ENCODE results near the gene HOXC6.

HOXC6 gene

DNA sequence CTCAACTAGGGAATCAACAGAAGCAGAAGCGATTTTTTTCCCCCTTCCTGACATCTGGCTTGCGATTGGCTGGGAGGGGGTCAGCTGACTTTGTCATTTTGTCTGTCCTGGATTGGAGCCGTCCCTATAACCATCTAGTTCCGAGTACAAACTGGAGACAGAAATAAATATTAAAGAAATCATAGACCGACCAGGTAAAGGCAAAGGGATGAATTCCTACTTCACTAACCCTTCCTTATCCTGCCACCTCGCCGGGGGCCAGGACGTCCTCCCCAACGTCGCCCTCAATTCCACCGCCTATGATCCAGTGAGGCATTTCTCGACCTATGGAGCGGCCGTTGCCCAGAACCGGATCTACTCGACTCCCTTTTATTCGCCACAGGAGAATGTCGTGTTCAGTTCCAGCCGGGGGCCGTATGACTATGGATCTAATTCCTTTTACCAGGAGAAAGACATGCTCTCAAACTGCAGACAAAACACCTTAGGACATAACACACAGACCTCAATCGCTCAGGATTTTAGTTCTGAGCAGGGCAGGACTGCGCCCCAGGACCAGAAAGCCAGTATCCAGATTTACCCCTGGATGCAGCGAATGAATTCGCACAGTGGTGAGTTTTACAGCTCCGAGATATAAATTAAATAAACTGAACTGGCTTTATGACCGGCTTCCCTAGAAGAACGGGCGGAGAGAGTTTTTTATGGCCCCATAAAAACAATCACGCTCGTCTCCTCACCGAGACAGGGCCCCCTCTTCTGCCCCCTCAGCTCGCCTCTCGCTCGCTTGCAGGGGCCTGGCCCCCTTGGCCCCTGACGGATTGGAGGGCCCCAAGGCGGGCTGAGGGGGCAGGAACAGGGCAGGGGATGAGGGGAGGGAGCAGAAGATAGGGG lies at the start of gene HOXC6:
HOXC6 (plus strand) TSS at position 127 of the 888 bp plus-strand sequence; CDS start at position 209, 82 bp downstream.
- DNase-seq (ENCODE audit: low read depth in 2 of 2), result no peak

DNA sequence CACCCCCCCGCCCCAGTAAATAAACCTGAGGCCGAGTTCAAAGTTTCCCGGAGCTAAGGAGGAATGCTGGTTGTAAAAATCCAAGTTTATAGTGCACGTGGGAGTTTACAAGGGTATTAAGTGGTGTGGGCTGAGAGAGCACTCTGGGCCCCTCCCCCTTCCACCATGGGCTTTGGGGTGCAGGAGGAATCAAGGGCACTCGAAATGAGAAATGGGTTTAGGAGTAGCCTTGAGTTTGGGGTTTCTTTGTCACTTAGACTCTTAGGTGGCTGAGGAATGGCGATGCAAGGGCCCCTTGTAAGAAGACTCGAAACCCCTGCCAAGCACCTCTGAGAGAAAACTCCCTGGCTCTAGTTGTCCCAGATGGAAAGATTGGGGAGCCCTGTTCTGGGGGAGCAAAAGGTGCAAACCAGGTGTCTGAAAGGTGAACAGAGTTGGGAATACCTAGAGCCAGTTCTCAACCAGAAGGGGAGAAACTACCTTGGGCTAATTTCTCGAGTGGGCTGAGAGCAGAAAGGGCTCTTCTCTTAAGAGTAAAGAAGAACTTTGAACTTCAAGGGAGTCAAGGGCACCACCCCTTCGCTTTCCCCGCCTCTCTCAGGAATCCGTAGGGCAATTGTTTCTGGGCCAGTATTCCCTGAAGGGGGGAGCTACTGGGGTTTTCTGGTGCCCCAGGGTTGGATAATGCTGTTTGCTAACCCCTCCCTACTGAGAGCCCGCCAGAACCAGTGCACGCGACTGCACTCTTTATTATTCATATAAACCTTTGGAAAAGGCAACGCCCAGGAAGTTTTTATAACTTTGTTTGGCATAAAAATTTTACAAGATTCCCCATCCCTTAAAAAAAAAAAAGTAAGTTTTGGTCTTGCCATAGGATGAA lies 49.5 kb upstream of the HOXC6 start:
- no peak for DNase-seq (ENCODE audit: low read depth in 2 of 2)

DNA sequence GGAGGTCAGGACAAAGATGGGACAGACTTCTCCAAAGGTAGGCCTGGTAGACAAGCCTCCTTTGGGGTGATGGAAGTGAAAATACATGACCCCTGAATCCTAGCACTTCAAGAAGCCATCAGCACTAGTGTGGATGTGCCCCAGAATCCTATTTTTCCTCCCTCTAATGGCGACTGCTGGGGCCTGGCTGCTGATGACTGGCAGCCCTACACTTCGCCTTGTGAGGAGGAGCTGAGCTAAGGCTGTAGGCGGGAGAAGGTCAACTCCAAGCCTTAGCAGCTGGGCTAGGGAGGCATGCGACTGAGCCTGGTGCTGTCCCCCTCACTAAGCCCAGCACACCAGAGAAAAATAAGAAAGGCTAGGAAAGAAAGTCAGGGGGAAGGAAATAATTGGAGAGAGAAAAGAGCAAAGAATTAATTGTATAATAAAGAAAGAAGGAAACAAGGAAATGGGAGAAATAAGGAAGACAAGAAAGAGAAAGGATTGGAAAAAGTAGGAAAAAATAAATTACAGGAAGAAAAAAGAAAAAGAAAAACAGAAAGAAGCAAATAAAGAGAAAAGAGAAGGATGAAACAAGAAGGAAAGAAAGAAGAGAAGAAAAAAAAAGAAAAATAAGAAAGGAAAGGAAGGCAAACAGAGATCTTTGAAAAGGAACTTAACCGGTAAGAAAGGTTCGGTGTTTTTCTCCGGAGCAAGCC lies 48.0 kb upstream of the HOXC6 start:
- no peak for DNase-seq (ENCODE audit: low read depth in 2 of 2)

DNA sequence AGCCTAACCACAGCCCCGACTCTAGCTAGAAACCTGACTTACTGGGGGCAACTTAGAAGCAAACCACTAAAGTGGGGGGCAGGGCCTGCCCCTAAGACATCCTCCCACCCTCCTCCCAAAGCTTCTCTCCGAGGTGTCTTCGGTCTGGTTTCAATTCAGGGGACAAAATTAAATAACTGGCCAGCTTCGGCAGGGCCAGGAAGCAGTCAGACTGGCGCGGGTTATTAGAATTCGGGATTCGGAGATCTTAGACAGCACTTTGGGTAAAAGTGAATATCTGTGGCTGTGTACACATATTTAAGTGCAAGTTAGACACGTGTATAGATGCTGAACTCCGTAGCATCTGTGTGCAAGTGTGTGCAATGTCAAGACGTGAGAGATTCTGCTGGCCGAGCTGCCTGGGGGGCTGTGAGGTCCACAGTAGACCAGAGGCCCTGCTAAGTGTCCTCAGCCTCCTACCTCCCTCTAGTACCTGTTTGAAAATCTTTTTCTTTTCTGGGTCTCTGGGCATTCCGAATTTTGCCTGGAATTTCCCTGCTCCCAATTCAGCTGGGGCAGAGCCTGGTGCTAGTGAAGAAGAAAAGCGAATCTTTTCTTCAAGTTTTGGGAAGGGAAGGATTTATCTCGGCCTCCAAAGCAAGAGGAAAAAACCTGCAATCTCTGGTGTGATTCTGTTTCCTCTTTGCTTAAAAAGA lies 47.3 kb upstream of the HOXC6 start:
- no peak for DNase-seq (ENCODE audit: low read depth in 2 of 2)

DNA sequence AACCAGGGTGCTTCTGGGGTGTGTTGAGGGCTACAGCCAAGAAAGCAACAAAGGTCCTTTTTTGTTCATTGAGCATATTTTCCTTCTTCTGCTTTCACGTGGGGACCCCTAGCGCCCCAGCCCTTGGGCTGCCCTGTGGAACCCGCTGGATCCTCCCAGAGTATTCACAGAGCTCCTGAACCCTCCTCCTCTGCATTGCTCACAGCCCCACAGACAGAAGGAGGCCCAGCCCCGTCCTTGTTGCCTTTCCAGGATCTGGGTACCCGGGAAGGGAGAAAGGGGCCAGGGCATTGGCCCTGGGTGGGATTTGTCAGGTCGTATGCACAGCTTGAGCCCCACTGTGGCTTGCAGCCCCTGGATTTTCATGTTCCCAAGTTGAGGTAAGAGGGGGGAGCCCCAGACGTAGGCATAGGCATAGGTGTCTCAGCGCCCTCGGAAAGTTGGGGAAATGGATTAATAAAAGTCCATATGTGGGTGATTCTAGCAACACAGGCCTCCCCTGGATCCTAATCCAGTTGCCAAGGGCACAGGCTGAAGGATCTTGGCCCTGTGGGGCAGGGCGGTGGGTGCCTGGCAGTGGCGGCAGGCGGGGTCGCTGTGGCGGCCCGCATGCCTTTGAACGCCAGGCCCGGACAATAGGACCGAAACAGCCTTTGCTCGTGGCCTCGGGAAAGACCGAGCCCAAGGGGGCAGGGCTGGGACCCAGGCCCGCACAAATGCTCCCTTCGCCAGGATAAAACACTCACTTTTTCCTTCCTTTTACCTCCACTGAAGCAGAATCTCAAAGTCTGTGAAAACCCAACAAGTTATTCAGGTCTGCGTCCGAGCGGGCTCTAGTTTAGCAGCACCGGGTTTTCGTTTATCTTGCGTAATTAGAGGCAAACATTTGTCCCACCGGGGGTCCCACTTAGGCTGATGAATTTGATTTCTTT lies 46.3 kb upstream of the HOXC6 start:
- DNase-seq (ENCODE audit: low read depth in 2 of 2), result no peak

DNA sequence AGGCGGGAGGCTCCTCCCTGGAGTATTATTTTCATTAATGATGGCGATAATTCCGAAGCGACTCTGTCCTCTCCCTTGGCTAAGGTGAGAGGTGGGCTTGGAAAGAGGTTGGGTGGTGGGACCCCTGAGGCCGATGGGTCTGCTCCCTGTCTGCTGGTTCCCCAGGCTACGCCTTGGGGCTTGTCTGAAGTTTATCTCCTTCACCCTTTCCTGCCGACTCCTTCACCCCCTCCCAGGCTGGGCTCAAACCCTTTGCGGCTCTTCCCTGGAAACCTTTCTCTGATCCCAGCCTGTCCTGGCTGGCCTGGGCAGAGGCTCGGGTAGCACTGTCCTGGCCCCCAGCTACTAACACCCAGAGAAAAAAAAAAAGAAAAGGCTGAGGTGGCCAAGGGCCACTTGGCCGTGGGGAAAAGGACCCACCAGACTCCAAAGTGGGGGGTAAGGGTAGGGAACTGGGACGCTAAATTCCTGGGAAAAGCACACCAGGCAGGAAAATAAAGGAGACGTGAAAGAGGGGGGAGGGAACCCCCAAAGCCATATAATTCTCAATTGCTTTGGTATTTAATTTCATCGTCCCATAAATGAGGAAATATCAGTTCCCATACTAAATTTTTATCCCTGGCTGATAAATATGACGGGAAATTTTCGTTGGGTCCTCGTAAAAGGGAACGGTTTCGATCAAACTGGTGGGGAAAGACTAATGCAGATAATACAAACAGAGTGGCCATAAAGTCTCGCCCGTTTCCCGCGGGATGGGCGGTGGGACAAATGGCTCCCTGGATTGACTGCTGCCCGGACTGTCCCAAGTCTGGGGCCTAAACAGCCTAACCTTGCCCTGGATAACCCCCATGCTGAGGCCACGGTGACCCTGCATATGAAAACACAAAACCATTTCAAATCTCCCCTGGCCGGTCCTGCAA lies 45.3 kb upstream of the HOXC6 start:
- DNase-seq (ENCODE audit: low read depth in 2 of 2), result no peak

DNA sequence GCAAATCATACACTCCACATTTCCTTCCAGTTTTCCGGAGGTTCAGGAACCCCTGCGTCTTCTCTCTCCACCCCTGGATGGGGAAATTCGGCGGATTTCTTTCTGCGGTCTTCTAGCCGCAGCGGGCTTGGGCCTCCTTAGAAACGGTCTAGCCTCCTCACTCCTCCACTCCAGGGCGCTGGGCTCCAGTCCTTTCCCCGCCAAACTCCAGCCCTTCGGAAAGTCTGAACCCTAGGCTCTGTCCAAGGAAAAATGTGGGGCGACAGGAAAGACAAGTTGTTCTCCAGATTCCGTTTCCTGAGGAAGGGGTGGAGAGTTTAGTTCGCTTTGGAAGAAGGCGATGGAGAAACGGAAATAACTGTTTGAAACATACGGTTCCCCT lies 44.7 kb upstream of the HOXC6 start:
- DNase-seq (ENCODE audit: low read depth in 2 of 2), result no peak

DNA sequence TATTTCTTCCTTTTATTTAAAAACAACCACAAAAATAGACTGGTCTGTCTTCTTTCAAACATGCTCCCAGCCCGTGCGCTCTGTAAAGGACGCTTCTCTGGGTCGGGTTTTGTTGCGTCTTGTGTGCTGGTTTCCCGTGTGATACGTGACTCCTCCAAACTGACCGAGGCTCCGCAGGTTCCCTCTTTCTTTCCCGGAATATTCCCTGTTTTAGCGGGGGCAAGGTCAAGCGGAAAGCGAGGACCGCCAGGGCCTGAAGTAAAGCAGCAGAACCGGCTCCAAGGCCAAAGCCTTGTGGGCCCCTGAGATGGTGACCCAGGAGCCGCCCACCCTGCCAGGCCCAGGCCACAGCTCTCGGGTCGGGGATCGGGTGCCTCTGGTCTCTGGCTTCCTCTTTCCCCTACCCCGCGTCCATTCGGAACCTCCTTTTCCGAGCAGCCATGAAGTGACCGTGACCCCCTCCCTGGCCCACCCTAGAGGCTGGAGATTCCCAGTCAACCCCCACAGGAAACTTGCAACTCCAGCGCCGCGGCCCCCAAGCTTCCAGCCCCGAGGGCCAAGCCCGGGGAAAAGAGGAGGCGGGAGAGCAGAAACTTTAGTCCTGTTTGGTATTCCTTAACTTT lies 44.2 kb upstream of the HOXC6 start:
- DNase-seq (ENCODE audit: low read depth in 2 of 2), result no peak

DNA sequence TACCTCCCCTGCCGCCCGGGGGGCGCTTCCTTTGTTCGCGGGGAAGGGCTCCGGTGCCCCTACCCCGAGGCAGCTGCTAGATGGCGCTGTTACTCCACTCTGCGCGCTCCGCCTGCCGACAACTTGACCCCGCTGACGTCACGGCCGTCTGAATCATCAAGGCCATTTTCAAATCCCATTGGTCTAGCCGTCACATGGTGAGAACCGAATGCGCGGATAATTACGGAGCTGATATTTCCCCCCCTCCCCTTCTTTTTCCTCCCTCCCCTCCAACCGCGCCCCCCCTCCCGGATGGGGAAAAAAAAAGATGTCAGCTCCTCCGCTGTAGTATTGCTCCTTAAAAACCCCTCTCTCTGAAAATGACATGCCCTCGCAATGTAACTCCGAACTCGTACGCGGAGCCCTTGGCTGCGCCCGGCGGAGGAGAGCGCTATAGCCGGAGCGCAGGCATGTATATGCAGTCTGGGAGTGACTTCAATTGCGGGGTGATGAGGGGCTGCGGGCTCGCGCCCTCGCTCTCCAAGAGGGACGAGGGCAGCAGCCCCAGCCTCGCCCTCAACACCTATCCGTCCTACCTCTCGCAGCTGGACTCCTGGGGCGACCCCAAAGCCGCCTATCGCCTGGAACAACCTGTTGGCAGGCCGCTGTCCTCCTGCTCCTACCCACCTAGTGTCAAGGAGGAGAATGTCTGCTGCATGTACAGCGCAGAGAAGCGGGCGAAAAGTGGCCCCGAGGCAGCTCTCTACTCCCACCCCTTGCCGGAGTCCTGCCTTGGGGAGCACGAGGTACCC lies 43.1 kb upstream of the HOXC6 start, which contains the start of gene HOXC10:
HOXC10 (plus strand) TSS at position 246 of the 791 bp plus-strand sequence; CDS start at position 360, 114 bp downstream.
- DNase-seq (ENCODE audit: low read depth in 2 of 2), result peak; percentile 69 to 88

DNA sequence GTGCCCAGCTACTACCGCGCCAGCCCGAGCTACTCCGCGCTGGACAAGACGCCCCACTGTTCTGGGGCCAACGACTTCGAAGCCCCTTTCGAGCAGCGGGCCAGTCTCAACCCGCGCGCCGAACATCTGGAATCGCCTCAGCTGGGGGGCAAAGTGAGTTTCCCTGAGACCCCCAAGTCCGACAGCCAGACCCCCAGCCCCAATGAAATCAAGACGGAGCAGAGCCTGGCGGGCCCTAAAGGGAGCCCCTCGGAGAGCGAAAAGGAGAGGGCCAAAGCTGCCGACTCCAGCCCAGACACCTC lies 42.6 kb upstream of the HOXC6 start:
- no peak for DNase-seq (ENCODE audit: low read depth in 2 of 2)

DNA sequence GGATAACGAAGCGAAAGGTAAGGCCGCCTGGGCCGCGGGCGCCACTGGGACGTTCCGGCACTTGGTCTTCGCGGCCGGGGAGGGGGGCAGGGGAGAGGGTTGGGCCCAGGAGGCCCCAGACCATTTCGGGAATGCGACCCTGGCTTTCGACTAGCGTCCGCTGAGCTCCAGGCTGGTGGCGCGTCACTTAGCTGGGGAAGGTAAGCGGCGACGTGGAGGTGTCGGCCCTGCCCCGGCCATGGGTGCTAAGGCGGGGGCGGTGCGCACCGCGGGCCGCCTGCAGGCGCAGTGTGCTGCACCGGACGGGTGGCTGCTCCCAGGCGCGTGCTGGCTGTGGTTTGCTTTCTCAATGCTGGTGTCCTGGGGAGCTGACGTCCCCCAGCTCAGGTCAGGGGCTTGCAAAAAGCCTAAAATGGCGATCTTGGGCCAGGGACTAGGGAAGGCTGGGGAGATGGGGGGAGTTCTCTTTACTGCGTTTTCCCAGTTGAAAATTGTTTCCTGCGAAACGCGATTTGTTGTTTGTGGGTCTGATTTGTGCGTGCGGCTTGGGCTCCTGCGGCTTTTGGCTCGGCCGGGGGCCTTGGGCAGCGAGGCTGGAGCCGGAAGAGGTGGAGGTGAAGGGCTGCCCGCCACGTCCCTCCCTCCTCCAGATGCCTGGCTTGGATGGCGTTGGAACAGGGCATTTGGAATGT lies 42.1 kb upstream of the HOXC6 start:
- DNase-seq (ENCODE audit: low read depth in 2 of 2), result no peak

DNA sequence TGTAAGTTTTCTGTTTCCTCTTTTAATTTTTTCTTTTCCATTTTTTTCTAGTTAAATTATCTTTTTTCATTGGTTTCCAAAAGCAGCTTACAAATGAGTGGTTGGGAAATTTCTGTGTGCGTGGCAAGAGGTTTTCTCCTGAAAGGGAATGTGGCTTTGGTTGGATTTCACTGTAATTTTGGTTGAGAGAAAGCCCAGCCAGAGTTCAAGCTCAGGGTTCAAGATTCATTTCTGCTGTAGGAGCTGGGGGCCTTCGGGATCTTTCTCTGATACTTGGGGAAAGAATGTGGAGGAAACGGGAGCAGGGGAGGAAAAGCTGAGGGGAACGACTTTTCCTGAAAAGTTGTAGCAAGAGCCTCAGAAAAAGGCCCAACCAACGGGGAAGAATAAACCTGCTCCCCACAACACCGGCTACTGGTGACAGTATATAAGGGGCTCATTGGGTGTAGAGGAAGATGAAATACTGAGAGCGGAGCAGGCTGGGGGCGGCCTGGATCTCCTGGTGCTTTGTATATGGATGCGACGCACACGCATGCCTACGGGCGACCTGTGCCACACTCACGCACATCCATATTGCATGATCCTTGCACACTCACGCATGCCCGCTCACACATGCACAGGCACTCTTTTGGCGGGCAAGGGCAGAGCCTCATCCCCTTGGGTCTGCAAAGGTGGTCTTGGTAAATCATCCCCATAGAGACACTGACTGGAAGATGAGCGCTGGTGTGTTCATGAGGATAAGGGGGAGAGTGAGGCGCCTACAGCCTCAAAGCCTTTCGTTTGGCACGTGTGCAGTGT lies 41.4 kb upstream of the HOXC6 start:
- no peak for DNase-seq (ENCODE audit: low read depth in 2 of 2)

DNA sequence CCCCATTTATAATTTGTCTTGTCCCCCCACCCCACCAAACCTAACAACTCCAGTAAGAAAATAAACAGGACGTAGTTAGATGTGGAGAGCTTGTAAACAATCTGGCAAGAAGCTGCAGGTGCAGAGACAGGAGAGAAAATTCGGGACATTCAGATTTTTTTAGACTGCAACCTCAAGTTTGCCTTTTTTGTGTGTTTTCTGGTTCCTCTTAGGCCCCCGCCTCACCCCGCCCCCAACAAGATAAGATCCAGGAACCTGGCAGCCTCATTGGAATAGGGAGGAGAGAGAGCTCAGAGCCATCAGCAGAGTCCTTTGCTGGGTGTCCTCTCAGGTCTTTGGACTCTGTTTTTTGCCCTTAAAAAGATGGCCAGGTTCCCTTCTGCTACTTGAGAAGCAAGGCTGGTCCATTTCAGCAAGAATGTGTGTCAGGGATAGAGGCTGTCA lies 40.4 kb upstream of the HOXC6 start:
- no peak for DNase-seq (ENCODE audit: low read depth in 2 of 2)

DNA sequence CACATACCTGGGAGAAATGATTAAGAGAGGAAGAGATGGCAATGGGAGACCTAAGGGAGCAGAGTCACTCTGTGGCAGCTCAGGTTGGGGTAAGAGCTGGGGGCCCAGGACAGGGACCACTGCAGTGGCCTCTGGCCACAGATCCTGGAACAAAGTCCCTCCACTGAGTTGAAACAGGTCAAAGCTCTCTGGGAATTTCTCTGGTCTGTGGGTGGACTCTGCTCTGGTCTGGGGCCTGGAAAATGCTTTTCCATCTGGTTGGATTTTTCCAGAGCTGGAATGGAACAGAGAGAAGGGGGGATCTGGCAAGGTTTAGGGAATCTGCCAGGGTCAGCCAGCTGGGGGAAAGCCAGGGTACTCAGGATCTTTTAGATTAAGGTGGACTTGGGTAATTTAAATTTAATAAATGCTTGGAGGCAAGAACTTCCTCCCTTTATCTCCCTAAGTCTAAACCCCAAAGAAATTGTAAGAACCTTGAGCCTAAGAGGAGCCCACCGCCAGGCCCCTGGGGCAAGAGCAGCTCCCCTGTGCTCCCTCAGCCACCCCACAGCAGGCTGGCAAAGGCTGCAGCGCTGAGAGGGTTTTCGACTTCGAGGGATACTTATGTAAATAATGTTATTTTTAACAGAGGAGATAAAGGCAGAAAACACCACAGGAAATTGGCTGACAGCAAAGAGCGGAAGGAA lies 39.6 kb upstream of the HOXC6 start:
- no peak for DNase-seq (ENCODE audit: low read depth in 2 of 2)

DNA sequence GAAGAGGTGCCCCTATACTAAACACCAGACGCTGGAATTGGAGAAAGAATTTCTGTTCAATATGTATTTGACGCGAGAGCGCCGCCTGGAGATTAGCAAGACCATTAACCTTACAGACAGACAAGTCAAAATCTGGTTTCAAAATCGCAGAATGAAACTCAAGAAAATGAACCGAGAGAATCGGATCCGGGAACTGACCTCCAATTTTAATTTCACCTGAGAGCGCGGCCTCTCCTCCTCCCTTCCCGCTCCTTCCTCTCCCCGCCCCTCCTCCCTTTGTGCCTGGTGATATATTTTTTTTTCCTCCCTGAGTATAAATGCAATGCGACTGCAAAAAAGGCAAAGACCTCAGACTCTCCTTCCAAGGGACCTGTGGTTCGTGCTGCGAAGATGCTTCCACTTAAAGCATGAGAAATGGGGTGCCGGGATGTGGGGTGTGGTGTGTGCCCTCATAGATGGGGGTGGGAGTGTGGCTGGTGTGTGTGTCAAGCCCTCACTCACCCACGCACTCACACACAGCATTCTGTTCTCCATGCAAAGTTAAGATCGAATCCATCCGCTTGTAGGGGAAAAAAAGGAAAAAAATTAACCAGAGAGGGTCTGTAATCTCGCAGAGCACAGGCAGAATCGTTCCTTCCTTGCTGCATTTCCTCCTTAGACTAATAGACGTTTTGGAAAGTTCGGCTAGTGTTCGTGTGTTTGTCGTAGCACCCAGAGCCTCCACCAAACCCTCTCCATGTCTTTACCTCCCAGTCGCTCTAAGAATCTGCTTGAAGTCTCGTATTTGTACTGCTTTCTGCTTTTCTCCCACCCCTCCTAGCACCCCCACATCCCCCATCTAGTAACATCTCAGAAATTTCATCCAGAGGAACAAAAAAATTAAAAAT lies 38.8 kb upstream of the HOXC6 start:
- DNase-seq (ENCODE audit: low read depth in 2 of 2), result no peak
